Stomach (tissue), 4 donors: ENCODE measurements around the gene CHCT1.

Source experiments
- CTCF ChIP-seq, 7 experiments: fragments of 450-650 bp in 4 of 7; fragments of 200-600 bp in 3 of 7; sonication (generic) in 3 of 7; IDR thresholded peaks; one replicate each; pipeline ENCODE4 v1.5.1; 2016 to 2019; ENCODE audit warnings: antibody characterized with exemption in 7 of 7, control low read depth in 2 of 7, mild to moderate bottlenecking in 1 of 7
- EP300 ChIP-seq: sonication (generic); formaldehyde crosslinking; IDR thresholded peaks from one replicate; pipeline ENCODE4 v1.6.1; 2017; ENCODE audit warnings: antibody characterized with exemption
- POLR2A ChIP-seq, 4 donors: fragments of 450-650 bp; IDR thresholded peaks; one replicate each; pipeline ENCODE4 v1.6.1; 2016; ENCODE audit warnings: antibody characterized with exemption in 4 of 4, control low read depth in 2 of 4, mild to moderate bottlenecking in 1 of 4, moderate library complexity in 1 of 4
- POLR2AphosphoS5 ChIP-seq, 3 donors: sonication (generic); formaldehyde crosslinking; IDR thresholded peaks; one replicate each; pipeline ENCODE4 v1.6.1; 2016; ENCODE audit warnings: antibody characterized with exemption in 3 of 3

DNA sequence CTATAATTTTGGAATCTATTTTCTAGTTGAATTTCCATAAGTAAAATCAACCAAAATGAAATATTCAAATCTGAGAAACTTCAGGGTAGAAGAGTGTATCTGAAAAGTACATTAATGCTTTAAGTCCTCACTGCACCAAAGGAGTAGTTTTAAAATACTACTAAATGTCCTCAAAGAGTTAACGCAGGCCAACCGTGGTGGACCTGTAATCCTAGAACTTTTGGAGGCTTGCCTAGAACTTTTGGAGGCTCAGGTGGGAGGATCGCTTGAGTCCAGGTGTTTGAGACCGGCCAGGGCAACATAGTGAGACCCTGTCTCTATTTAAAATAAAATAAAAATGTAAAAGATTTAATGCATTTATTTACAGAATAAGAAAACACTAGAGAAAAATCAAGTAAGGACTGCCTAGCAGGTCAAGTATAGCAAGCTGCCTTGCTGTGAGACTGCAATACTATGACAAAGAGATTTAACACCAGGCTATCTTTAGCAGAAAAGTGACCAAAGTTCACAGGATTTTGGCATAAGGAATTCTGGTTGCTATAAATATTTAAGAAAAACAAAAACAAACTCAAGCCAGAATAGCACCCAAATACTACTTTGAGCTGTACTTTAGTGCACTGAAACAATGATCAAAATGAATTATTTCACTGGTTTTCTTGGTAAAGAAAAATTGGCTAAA is 41.0 kb downstream of the CHCT1 start:
- no peak for TF ChIP-seq CTCF (IDR thresholded peaks at IDR 0.05)
- no peak for TF ChIP-seq POLR2A (IDR thresholded peaks at IDR 0.05)
- TF ChIP-seq EP300 = no peak
- no peak for TF ChIP-seq POLR2AphosphoS5 (IDR thresholded peaks at IDR 0.05)
